AG09309 (cell line): ENCODE measurements around the gene OCA2.

Source experiments
- DNase-seq: peaks from one replicate; pipeline ENCODE4 v3.0.0-alpha.2; 2010; ENCODE audit warnings: low read depth
- H3K4me3 ChIP-seq: 2 replicates; pipeline ENCODE4 v1.5.1; 2011; ENCODE audit warnings: mild to moderate bottlenecking, low read depth, low read length, moderate library complexity; ENCODE audit not compliant: control insufficient read depth
- TF ChIP-seq, protein P1 (sequence below): IDR thresholded peaks from 2 replicates; pipeline ENCODE4 v1.5.1; 2011; ENCODE audit warnings: mild to moderate bottlenecking, low read depth, low read length, inconsistent platforms; ENCODE audit not compliant: insufficient read depth, control insufficient read depth; ENCODE audit errors: missing control alignments

Gene OCA2

DNA sequence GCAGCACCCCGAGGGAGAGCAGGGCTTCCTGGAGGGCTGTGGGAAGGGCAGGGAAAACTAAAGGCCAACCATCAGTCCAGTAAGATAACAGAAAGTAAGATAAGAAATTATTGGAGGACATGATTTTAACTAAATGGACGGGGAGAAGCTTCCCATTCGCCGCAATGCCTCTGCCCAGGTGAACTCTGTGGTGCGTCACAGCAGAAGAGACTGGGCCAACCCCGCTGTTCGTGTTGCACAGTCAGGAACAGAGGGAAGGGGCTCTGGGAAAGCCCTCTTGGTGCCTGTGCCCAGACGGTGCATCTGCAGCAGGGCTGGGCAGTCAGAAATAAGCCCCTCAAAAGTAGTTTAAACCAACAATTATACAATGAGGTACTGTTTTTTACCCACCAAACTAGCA lies 284.1 kb downstream of the OCA2 start:
- TF ChIP-seq, protein P1, sequence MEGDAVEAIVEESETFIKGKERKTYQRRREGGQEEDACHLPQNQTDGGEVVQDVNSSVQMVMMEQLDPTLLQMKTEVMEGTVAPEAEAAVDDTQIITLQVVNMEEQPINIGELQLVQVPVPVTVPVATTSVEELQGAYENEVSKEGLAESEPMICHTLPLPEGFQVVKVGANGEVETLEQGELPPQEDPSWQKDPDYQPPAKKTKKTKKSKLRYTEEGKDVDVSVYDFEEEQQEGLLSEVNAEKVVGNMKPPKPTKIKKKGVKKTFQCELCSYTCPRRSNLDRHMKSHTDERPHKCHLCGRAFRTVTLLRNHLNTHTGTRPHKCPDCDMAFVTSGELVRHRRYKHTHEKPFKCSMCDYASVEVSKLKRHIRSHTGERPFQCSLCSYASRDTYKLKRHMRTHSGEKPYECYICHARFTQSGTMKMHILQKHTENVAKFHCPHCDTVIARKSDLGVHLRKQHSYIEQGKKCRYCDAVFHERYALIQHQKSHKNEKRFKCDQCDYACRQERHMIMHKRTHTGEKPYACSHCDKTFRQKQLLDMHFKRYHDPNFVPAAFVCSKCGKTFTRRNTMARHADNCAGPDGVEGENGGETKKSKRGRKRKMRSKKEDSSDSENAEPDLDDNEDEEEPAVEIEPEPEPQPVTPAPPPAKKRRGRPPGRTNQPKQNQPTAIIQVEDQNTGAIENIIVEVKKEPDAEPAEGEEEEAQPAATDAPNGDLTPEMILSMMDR, result no peak
- no peak overlapping the region for H3K4me3 ChIP-seq
- DNase-seq, result no peak

DNA sequence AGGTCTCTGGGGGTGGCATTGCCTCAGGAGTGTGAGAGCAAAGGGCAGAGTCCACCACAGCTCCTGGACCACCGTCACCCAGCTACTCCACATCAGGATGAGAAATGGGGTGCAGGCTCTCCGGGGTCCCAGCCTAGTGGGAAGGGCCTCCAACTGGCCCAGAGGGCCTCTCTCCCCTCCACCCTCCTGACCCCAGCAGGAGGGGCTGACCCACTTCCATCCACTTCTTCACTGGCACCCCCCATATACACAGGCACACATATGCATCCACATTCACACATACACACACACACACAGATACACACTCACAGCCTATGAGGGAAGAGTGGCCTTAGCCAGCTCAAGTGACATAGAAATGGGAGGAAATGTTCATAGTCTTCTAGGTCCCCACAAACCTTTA lies 286.0 kb downstream of the OCA2 start:
- H3K4me3 ChIP-seq, result no peak overlapping the region
- DNase-seq, result no peak
- TF ChIP-seq, protein P1, result no peak

DNA sequence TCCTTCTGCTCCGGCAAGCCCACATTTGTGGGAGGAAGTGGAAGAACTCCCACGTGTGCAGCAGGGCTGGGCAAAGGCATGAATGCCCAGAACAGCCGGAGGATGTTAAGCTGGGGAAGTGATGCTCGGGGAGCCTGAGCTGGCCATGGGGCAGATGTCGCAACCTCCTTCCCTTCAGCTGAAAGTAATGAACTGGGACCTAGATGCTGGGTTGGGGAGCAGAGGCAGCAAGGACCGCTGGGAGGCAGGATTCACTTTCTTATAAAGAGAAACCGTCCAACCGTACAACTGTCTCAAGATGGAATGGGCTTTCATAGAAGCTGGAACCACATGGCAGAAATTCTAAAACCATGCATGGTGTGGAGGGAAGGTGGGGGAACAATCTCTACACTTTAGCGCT lies 290.9 kb downstream of the OCA2 start:
- no peak overlapping the region for H3K4me3 ChIP-seq
- TF ChIP-seq, protein P1, result no peak
- no peak for DNase-seq

DNA sequence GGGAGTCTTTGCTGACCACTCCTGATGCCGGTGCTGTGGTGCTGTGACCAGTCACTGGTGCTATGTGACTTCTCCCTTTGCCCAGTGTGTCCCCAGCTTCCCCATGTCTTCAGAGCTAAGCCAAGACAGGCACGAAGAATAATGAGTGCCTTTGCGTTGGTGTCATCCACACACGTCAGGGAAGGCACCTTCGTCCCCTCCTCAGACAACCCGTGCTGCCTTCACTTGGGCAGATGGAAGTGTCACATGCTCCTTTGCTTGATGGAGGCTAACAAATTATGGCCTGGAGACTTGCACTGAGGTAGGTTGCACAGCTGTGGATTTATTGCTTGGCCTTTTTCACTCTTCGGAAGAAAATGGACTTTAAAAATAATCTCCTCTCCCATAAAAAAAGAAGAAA lies 291.8 kb downstream of the OCA2 start:
- no peak for DNase-seq
- no peak overlapping the region for H3K4me3 ChIP-seq
- TF ChIP-seq, protein P1, result no peak

DNA sequence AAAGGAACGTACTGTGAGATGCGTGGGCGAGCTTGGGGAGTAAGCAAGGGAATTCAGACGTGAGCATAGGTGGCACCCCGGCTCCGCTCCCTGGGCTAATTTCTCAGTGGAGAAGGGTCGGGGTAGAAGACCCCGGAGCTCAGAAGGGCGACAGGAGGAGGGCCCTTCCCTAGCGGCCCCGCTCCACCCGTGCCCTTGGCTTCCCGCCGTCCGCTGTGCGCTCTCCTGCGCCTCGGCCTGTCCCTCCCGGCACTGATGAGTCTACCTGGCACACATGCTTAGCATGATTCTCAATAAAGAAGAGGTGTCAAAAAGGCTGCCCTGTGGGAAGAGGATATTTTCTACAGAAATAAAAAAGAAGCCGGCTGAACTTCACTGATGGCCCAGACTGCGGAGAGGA lies 292.7 kb downstream of the OCA2 start:
- TF ChIP-seq, protein P1, result no peak
- no peak for DNase-seq
- no peak overlapping the region for H3K4me3 ChIP-seq

DNA sequence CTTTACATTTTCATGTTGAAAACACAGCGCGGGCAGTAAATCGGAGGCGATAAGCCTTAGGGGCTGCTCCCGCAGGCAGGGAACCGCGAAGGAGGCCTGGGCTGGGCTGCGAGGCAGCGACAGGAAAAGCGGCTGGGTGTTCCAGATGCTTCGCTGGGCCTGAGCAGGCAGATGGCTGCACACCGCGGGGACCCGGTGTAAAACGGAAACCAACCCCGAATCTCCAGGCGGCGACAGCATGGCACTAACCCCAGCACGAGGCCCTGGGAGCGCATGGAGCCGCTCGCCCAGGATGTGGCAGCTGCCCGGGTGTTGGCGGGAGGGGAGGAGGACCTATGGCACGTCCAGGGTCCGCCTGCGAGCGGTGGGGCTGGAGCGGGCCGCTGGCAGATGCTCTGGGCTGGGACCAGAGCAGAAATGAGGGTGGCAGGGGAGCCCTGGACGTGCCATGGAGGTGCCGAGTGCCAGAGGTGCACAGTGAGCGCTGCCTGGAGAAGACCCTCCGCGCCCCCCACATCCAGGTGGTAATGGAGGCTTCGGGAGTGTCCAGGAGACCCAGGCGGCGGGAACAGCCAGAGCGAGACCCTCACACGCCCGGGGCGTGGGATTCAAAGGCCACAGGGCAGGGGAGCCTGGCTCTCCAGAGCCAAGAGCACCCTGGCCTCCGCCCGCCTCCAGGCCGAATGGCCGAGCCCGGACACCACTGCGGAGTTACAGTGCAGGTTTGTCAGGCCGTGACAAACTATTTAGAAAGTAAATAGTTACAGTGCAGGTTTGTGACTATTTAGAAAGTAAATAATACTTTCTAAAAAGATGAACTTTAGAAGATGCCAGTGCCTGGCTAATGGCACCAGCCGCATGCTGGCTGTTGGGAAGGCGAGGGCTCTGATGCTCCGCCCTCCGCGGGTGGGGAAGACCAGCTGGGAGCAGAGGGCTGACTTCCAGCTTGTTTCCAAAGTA lies 293.6 kb downstream of the OCA2 start:
- H3K4me3 ChIP-seq, result no peak overlapping the region
- TF ChIP-seq, protein P1, result no peak
- no peak for DNase-seq
